Femur (tissue), 1 donor: ENCODE results near the gene NTRK3.

Experiments used
- DNase-seq: peaks from one replicate; pipeline ENCODE4 v3.0.0-alpha.2; 2017

Gene NTRK3

GRCh38 chr15:88020806-88021205, 235.7 kb downstream of the NTRK3 start:
- DNase-seq, result no peak

GRCh38 chr15:88019656-88020055, 236.9 kb downstream of the NTRK3 start:
- DNase-seq, result no peak

GRCh38 chr15:88018869-88019641, 237.5 kb downstream of the NTRK3 start:
- DNase-seq, result no peak

- no peak for DNase-seq
Measured at GRCh38 chr15:88017753-88018152, 238.8 kb downstream of the NTRK3 start.

- no peak for DNase-seq
Measured at GRCh38 chr15:88016406-88016805, 240.1 kb downstream of the NTRK3 start.

- no peak for DNase-seq
Measured at GRCh38 chr15:88015228-88015860, 241.2 kb downstream of the NTRK3 start.

GRCh38 chr15:88014454-88015160, 241.9 kb downstream of the NTRK3 start:
- DNase-seq, result no peak

- no peak for DNase-seq
Measured at GRCh38 chr15:88013111-88013510, 243.4 kb downstream of the NTRK3 start.

GRCh38 chr15:88012688-88013087, 243.9 kb downstream of the NTRK3 start:
- no peak for DNase-seq

GRCh38 chr15:88012233-88012632, 244.3 kb downstream of the NTRK3 start:
- no peak for DNase-seq

- DNase-seq, result no peak
Measured at GRCh38 chr15:88011533-88011932, 245.0 kb downstream of the NTRK3 start.

GRCh38 chr15:88006146-88006545, 250.4 kb downstream of the NTRK3 start:
- DNase-seq, result no peak

GRCh38 chr15:88004399-88004798, 252.1 kb downstream of the NTRK3 start:
- no peak for DNase-seq

- DNase-seq, result no peak
Measured at GRCh38 chr15:88003541-88004327, 252.8 kb downstream of the NTRK3 start.

GRCh38 chr15:88002706-88003105, 253.8 kb downstream of the NTRK3 start:
- DNase-seq, result no peak

GRCh38 chr15:87998630-87999029, 257.9 kb downstream of the NTRK3 start:
- no peak for DNase-seq

- DNase-seq, result no peak
Measured at GRCh38 chr15:87986776-87987175, 269.8 kb downstream of the NTRK3 start.

- DNase-seq, result no peak
Measured at GRCh38 chr15:87985451-87985850, 271.1 kb downstream of the NTRK3 start.

GRCh38 chr15:87981969-87982368, 274.6 kb downstream of the NTRK3 start:
- peak; percentile 56 for DNase-seq

- DNase-seq, result no peak
Measured at GRCh38 chr15:87977907-87978306, 278.6 kb downstream of the NTRK3 start.

- no peak for DNase-seq
Measured at GRCh38 chr15:87976552-87976951, 280.0 kb downstream of the NTRK3 start.

- no peak for DNase-seq
Measured at GRCh38 chr15:87973501-87974215, 282.9 kb downstream of the NTRK3 start.
